ENCODE data around the gene ZXDA.
"Not testable (repeated sequence)": the region's sequence is repeated elsewhere in the genome, so short reads cannot be mapped to it uniquely, and the experiment has no call there.

ZXDA gene

GRCh38 chrX:57910287-57910912 is at the start of gene ZXDA:
Gene ZXDA, minus strand, starts transcription at chrX:57910458. Its CDS starts 38 bp downstream, at chrX:57910420.
- Mint-ChIP-seq H3K4me3 (peak within 1 kb of the TSS; percentile 77), H3K27ac (peak within 1 kb of the TSS; percentile 88), H3K4me1 (peaks cover 28% of the 10 kb centered on the region)
- H3K27me3 Mint-ChIP-seq; DNase-seq; H3K36me3 Mint-ChIP-seq (ENCODE audit: low read depth); H3K9me3 Mint-ChIP-seq: not testable (repeated sequence)
- peak; percentile 69 for ATAC-seq

- peaks cover 2% of the 10 kb centered on the region for H3K36me3 Mint-ChIP-seq (ENCODE audit: low read depth)
- no peak for ATAC-seq
- H3K9me3 Mint-ChIP-seq = no peaks in the 10 kb centered on the region
- no peak overlapping the region for H3K4me3 Mint-ChIP-seq
- no peaks in the 10 kb centered on the region for H3K27me3 Mint-ChIP-seq
- H3K4me1 Mint-ChIP-seq = peaks cover 5% of the 10 kb centered on the region
- H3K27ac Mint-ChIP-seq = no peak overlapping the region
- DNase-seq = no peak
These were observed 42.0 kb upstream of the ZXDA start for GRCh38 chrX:57952320-57952678.

- no peak overlapping the region for H3K27ac Mint-ChIP-seq
- ATAC-seq (no peak), DNase-seq (no peak)
- H3K36me3 Mint-ChIP-seq (ENCODE audit: low read depth) = peaks cover 2% of the 10 kb centered on the region
- H3K4me1 Mint-ChIP-seq = peaks cover 5% of the 10 kb centered on the region
- no peak overlapping the region for H3K4me3 Mint-ChIP-seq
- H3K27me3 Mint-ChIP-seq = no peaks in the 10 kb centered on the region
- H3K9me3 Mint-ChIP-seq = no peaks in the 10 kb centered on the region
These were observed 41.5 kb upstream of the ZXDA start for GRCh38 chrX:57951666-57952319.

GRCh38 chrX:57933321-57933720 is 23.1 kb upstream of the ZXDA start:
- H3K27ac Mint-ChIP-seq = no peak overlapping the region
- no peaks in the 10 kb centered on the region for H3K27me3 Mint-ChIP-seq
- no peaks in the 10 kb centered on the region for H3K9me3 Mint-ChIP-seq
- no peaks in the 10 kb centered on the region for H3K36me3 Mint-ChIP-seq (ENCODE audit: low read depth)
- no peak overlapping the region for H3K4me3 Mint-ChIP-seq
- ATAC-seq (no peak), DNase-seq (no peak)
- no peaks in the 10 kb centered on the region for H3K4me1 Mint-ChIP-seq

- no peaks in the 10 kb centered on the region for H3K27me3 Mint-ChIP-seq
- no peaks in the 10 kb centered on the region for H3K4me1 Mint-ChIP-seq
- H3K9me3 Mint-ChIP-seq = no peaks in the 10 kb centered on the region
- H3K4me3 Mint-ChIP-seq = no peak overlapping the region
- no peak overlapping the region for H3K27ac Mint-ChIP-seq
- no peak for DNase-seq
- no peak for ATAC-seq
- no peaks in the 10 kb centered on the region for H3K36me3 Mint-ChIP-seq (ENCODE audit: low read depth)
These were observed 22.0 kb upstream of the ZXDA start for GRCh38 chrX:57932266-57932665.

- no peak for DNase-seq
- Mint-ChIP-seq H3K4me1 (no peaks in the 10 kb centered on the region), H3K27me3 (no peaks in the 10 kb centered on the region), H3K9me3 (no peaks in the 10 kb centered on the region), H3K27ac (no peak overlapping the region), H3K36me3 (ENCODE audit: low read depth) (no peaks in the 10 kb centered on the region), H3K4me3 (no peak overlapping the region)
- no peak for ATAC-seq
These were observed 19.8 kb upstream of the ZXDA start for GRCh38 chrX:57930051-57930450.

- ATAC-seq = no peak
- H3K4me3 Mint-ChIP-seq = no peak overlapping the region
- no peaks in the 10 kb centered on the region for H3K27me3 Mint-ChIP-seq
- no peaks in the 10 kb centered on the region for H3K4me1 Mint-ChIP-seq
- no peaks in the 10 kb centered on the region for H3K36me3 Mint-ChIP-seq (ENCODE audit: low read depth)
- no peaks in the 10 kb centered on the region for H3K9me3 Mint-ChIP-seq
- DNase-seq = no peak
- H3K27ac Mint-ChIP-seq = no peak overlapping the region
These were observed 19.1 kb upstream of the ZXDA start for GRCh38 chrX:57929373-57929772.

- no peaks in the 10 kb centered on the region for H3K4me1 Mint-ChIP-seq
- no peaks in the 10 kb centered on the region for H3K36me3 Mint-ChIP-seq (ENCODE audit: low read depth)
- no peaks in the 10 kb centered on the region for H3K27me3 Mint-ChIP-seq
- DNase-seq = no peak
- no peak for ATAC-seq
- no peaks in the 10 kb centered on the region for H3K9me3 Mint-ChIP-seq
- no peak overlapping the region for H3K4me3 Mint-ChIP-seq
- no peak overlapping the region for H3K27ac Mint-ChIP-seq
These were observed 15.5 kb upstream of the ZXDA start for GRCh38 chrX:57925806-57926205.

GRCh38 chrX:57918750-57919436 is 8.6 kb upstream of the ZXDA start:
- H3K4me3 Mint-ChIP-seq = no peak overlapping the region
- H3K27ac Mint-ChIP-seq = no peak overlapping the region
- ATAC-seq = no peak
- H3K4me1 Mint-ChIP-seq = no peaks in the 10 kb centered on the region
- no peaks in the 10 kb centered on the region for H3K9me3 Mint-ChIP-seq
- H3K27me3 Mint-ChIP-seq = no peaks in the 10 kb centered on the region
- H3K36me3 Mint-ChIP-seq (ENCODE audit: low read depth) = no peaks in the 10 kb centered on the region
- DNase-seq = no peak

- H3K4me1 Mint-ChIP-seq = peaks cover 12% of the 10 kb centered on the region
- no peak overlapping the region for H3K4me3 Mint-ChIP-seq
- H3K27me3 Mint-ChIP-seq = no peaks in the 10 kb centered on the region
- no peaks in the 10 kb centered on the region for H3K9me3 Mint-ChIP-seq
- ATAC-seq = no peak
- H3K36me3 Mint-ChIP-seq (ENCODE audit: low read depth) = no peaks in the 10 kb centered on the region
- DNase-seq = no peak
- H3K27ac Mint-ChIP-seq = no peak overlapping the region
These were observed 5.4 kb upstream of the ZXDA start for GRCh38 chrX:57915680-57916079.

- H3K36me3 Mint-ChIP-seq (ENCODE audit: low read depth) = not testable (repeated sequence)
These were observed 517 bp downstream of the ZXDA start for GRCh38 chrX:57909595-57910286.

GRCh38 chrX:57908972-57909594 is 1.2 kb downstream of the ZXDA start:
- not testable (repeated sequence) for H3K27ac Mint-ChIP-seq; DNase-seq; H3K36me3 Mint-ChIP-seq (ENCODE audit: low read depth); H3K9me3 Mint-ChIP-seq; ATAC-seq; H3K27me3 Mint-ChIP-seq
- peaks cover 30% of the 10 kb centered on the region for H3K4me1 Mint-ChIP-seq
- H3K4me3 Mint-ChIP-seq = peak overlapping the region; percentile 29

More at GRCh38 chrX:57909595-57910286, 517 bp downstream of the ZXDA start:
- ATAC-seq (peak; percentile 85), DNase-seq (peak; percentile 17)
- H3K4me3 Mint-ChIP-seq = peak overlapping the region; percentile 50
- peaks cover 30% of the 10 kb centered on the region for H3K4me1 Mint-ChIP-seq
- H3K27me3 Mint-ChIP-seq, H3K27ac Mint-ChIP-seq, H3K9me3 Mint-ChIP-seq: not testable (repeated sequence)

GRCh38 chrX:57906790-57907189 is 3.5 kb downstream of the ZXDA start:
- H3K27me3 Mint-ChIP-seq = no peaks in the 10 kb centered on the region
- ATAC-seq = no peak
- no peak overlapping the region for H3K27ac Mint-ChIP-seq
- no peak for DNase-seq
- H3K4me3 Mint-ChIP-seq = peak overlapping the region; percentile 13
- no peaks in the 10 kb centered on the region for H3K9me3 Mint-ChIP-seq
- peaks cover 11% of the 10 kb centered on the region for H3K36me3 Mint-ChIP-seq (ENCODE audit: low read depth)
- peaks cover 37% of the 10 kb centered on the region for H3K4me1 Mint-ChIP-seq

- H3K27ac Mint-ChIP-seq = no peak overlapping the region
- DNase-seq = no peak
- ATAC-seq = no peak
- peak overlapping the region; percentile 46 for H3K4me3 Mint-ChIP-seq
- H3K4me1 Mint-ChIP-seq = peaks cover 25% of the 10 kb centered on the region
- no peaks in the 10 kb centered on the region for H3K9me3 Mint-ChIP-seq
- H3K27me3 Mint-ChIP-seq = no peaks in the 10 kb centered on the region
- peaks cover 11% of the 10 kb centered on the region for H3K36me3 Mint-ChIP-seq (ENCODE audit: low read depth)
These were observed 5.1 kb downstream of the ZXDA start for GRCh38 chrX:57905141-57905540.
